Measurements from ENCODE around the gene CCDC102A. TPM values are rescaled to one million over a fixed set of nuclear protein-coding genes. Genes with fewer than 3 reads are reported as not detected.

Gene CCDC102A
- total RNA-seq, 1 donor from 2014 or later = 15.5 TPM

DNA sequence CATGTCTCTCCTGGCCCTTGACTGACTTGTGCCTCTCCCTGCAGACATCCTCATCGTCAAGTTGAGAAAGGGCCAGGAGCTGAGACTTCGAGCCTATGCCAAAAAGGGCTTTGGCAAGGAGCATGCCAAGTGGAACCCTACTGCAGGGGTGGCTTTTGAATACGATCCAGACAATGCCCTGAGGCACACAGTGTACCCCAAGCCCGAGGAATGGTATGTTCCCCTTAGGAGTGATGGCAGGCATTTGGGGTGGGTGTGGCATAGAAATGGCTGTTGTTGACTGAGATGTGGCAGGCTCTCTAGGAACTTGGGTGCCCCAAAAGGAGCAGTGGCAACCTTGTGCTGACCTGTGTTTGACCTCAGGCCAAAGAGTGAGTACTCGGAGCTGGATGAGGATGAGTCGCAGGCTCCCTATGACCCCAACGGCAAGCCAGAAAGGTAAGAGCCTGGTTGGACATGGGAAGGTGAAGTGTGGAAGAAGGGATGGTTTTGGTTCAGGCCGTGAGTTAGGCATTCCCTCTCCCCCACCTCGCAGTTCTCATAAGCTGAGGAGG is 66.4 kb downstream of the CCDC102A start:
- no peak for ATAC-seq (ENCODE audit: low read depth)
- H3K9me3 Mint-ChIP-seq = no peaks in the 10 kb centered on the region
- DNase-seq = no peak
- no peak for TF ChIP-seq CTCF (IDR thresholded peaks at IDR 0.05)
- intact Hi-C loops (cut with micrococcal nuclease) = no loop called here
- peaks cover 6% of the 10 kb centered on the region for H3K4me1 Mint-ChIP-seq
- no peaks in the 10 kb centered on the region for H3K27me3 Mint-ChIP-seq
- no peak overlapping the region for H3K4me3 Mint-ChIP-seq
- POLR2A ChIA-PET = no interaction called here
- CTCF ChIA-PET = interaction anchor here (1.1 kb wide), 1 partner anchor 8 kb away, joined by 5 read pairs; the partner anchor contains the start of gene POLR2C
- no peak overlapping the region for H3K27ac Mint-ChIP-seq
- H3K36me3 Mint-ChIP-seq (ENCODE audit: low read depth) = peaks cover 68% of the 10 kb centered on the region

GRCh38 chr16:57469046-57469445 is 67.3 kb downstream of the CCDC102A start:
- peaks cover 14% of the 10 kb centered on the region for H3K4me1 Mint-ChIP-seq
- peaks cover 77% of the 10 kb centered on the region for H3K36me3 Mint-ChIP-seq (ENCODE audit: low read depth)
- no peaks in the 10 kb centered on the region for H3K27me3 Mint-ChIP-seq
- intact Hi-C loops (cut with micrococcal nuclease) = no loop called here
- TF ChIP-seq CTCF (IDR thresholded peaks at IDR 0.05) = no peak
- ATAC-seq (ENCODE audit: low read depth) (no peak), DNase-seq (no peak)
- ChIA-PET POLR2A (no interaction called here), CTCF (no interaction called here)
- no peak overlapping the region for H3K4me3 Mint-ChIP-seq
- H3K9me3 Mint-ChIP-seq = no peaks in the 10 kb centered on the region
- no peak overlapping the region for H3K27ac Mint-ChIP-seq

DNA sequence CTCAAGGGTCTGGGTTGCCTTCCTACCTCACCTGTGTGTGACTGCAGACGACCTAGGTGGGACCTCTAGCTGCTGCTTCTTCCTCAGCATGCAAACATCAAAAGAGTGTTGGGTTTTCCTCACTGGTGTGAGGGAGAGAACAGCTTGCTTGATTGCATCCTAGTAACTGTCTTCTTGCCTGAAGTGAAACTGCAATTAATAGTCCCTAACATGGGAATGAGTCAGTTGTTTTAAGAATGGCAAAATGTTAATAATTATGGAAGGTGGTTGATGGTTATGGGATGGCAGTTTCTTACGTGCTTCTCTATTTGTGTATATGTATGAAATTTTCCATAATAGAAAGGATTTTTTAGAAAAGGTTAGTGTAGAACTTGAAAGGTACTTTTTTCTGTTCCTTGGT is 68.0 kb downstream of the CCDC102A start:
- Mint-ChIP-seq H3K27ac (no peak overlapping the region), H3K9me3 (no peaks in the 10 kb centered on the region), H3K4me1 (peaks cover 20% of the 10 kb centered on the region), H3K27me3 (no peaks in the 10 kb centered on the region), H3K4me3 (no peak overlapping the region), H3K36me3 (ENCODE audit: low read depth) (peaks cover 80% of the 10 kb centered on the region)
- CTCF ChIA-PET = no interaction called here
- DNase-seq = no peak
- POLR2A ChIA-PET = no interaction called here
- TF ChIP-seq CTCF (IDR thresholded peaks at IDR 0.05) = no peak
- intact Hi-C loops (cut with micrococcal nuclease) = no loop called here
- ATAC-seq (ENCODE audit: low read depth) = no peak

- ATAC-seq (ENCODE audit: low read depth) (no peak), DNase-seq (no peak)
- Mint-ChIP-seq H3K4me1 (peaks cover 29% of the 10 kb centered on the region), H3K4me3 (peak overlapping the region; percentile 1), H3K9me3 (no peaks in the 10 kb centered on the region), H3K27ac (no peak overlapping the region), H3K36me3 (ENCODE audit: low read depth) (peaks cover 77% of the 10 kb centered on the region), H3K27me3 (no peaks in the 10 kb centered on the region)
- ChIA-PET CTCF (interaction anchor here (0.6 to 1.7 kb wide), 2 partner anchors 55 to 764 kb away, joined by 3 to 5 read pairs; no protein-coding TSS in a partner anchor), POLR2A (interaction anchor here (0.6 to 0.7 kb wide), 2 partner anchors 15 to 296 kb away, joined by 3 read pairs; no protein-coding TSS in a partner anchor)
- intact Hi-C loops (cut with micrococcal nuclease) = no loop called here
- TF ChIP-seq CTCF (IDR thresholded peaks at IDR 0.05) = no peak
Measured at GRCh38 chr16:57464523-57464922, 71.8 kb downstream of the CCDC102A start.

- no peak for ATAC-seq (ENCODE audit: low read depth)
- intact Hi-C loops (cut with micrococcal nuclease) = loop anchor here (1.0 to 2.0 kb wide), 8 partner anchors 16 to 277 kb away; partner anchors contain the start of genes CCDC102A, CIAPIN1, COQ9 and KATNB1
- TF ChIP-seq CTCF (IDR thresholded peaks at IDR 0.05) = no peak
Measured at GRCh38 chr16:57462978-57463362, 73.4 kb downstream of the CCDC102A start.

More at GRCh38 chr16:57462978-57463362, 73.4 kb downstream of the CCDC102A start:
- Mint-ChIP-seq H3K4me3 (peak overlapping the region; percentile 100), H3K27me3 (no peaks in the 10 kb centered on the region), H3K27ac (peak overlapping the region; percentile 99), H3K36me3 (ENCODE audit: low read depth) (peaks cover 72% of the 10 kb centered on the region), H3K9me3 (no peaks in the 10 kb centered on the region), H3K4me1 (peaks cover 29% of the 10 kb centered on the region)
- CTCF ChIA-PET = interaction anchor here (0.9 to 2.4 kb wide), 8 partner anchors 8 to 163 kb away, joined by 3 to 15 read pairs (median 4); partner anchors contain the start of genes CIAPIN1 and COQ9
- POLR2A ChIA-PET = interaction anchor here (0.6 to 2.4 kb wide), 9 partner anchors 8 to 272 kb away, joined by 3 to 36 read pairs (median 5); partner anchors contain the start of genes CIAPIN1, COQ9, DOK4 and KATNB1
- DNase-seq = no peak
